MCF 10A (cell line): ENCODE data around the gene KLHDC4. TPM values are rescaled to one million over a fixed set of nuclear protein-coding genes. Genes with fewer than 3 reads are reported as not detected.

ENCODE experiments used
- BruUV-seq: library from RNA; stranded (reverse); fragments of 400-500 nt; replicated peaks from 2 replicates; lab custom pipeline; 2021; lab: Mats Ljungman, UMichigan
- CTCF ChIA-PET: fragments of 300-600 bp; sonication (Branson Sonifier 250); formaldehyde crosslinking; extraction: SDS; loops from one replicate; lab custom pipeline; 2021; ENCODE audit warnings: antibody characterized with exemption, inconsistent platforms; lab: Yijun Ruan, JAX
- POLR2A ChIA-PET: fragments of 300-600, 350-650 bp; sonication (Branson Sonifier 250); formaldehyde crosslinking; extraction: SDS; loops from one replicate; lab custom pipeline; 2020; ENCODE audit warnings: antibody characterized with exemption, inconsistent platforms; lab: Yijun Ruan, JAX
- DNase-seq: peaks from one replicate; pipeline ENCODE4 v3.0.0-alpha.2; 2018; ENCODE audit not compliant: unreplicated experiment
- H3K27ac Mint-ChIP-seq: one replicate; pipeline ENCODE4 v1.8.0; 2022; ENCODE audit warnings: mild to moderate bottlenecking, low read depth, mixed read lengths; ENCODE audit not compliant: unreplicated experiment
- H3K27me3 Mint-ChIP-seq: one replicate; pipeline ENCODE4 v1.8.0; 2022; ENCODE audit warnings: mixed read lengths; ENCODE audit not compliant: insufficient read depth, unreplicated experiment
- H3K36me3 Mint-ChIP-seq: one replicate; pipeline ENCODE4 v1.8.0; 2022; ENCODE audit warnings: mild to moderate bottlenecking, moderate library complexity, mixed read lengths; ENCODE audit not compliant: insufficient read depth, unreplicated experiment
- H3K4me1 Mint-ChIP-seq: one replicate; pipeline ENCODE4 v1.8.0; 2022; ENCODE audit warnings: mixed read lengths; ENCODE audit not compliant: insufficient read depth, unreplicated experiment
- H3K4me3 Mint-ChIP-seq: one replicate; pipeline ENCODE4 v1.8.0; 2022; ENCODE audit warnings: mild to moderate bottlenecking, moderate library complexity, mixed read lengths; ENCODE audit not compliant: unreplicated experiment
- H3K9me3 Mint-ChIP-seq: one replicate; pipeline ENCODE4 v1.8.0; 2022; ENCODE audit warnings: mixed read lengths; ENCODE audit not compliant: unreplicated experiment
- CTCF ChIP-seq: fragments of 200-600 bp; IDR thresholded peaks from one replicate; pipeline ENCODE4 v1.8.0; 2022; ENCODE audit warnings: antibody characterized with exemption, mild to moderate bottlenecking; ENCODE audit not compliant: unreplicated experiment
- intact Hi-C: fragments of 100-400 bp; cut with micrococcal nuclease; formaldehyde crosslinking; loops from 2 replicates; pipeline ENCODE4 v1.14.1; 2022
- total RNA-seq: library from RNA; stranded (reverse); gene quantifications from 2 replicates; pipeline ENCODE4 v1.2.3, GENCODE V29; 2022

KLHDC4 gene
- total RNA-seq, 1 experiment from 2014 or later, result 106 TPM

- H3K27me3 Mint-ChIP-seq, result no peaks in the 10 kb centered on the region
- no peak overlapping the region for H3K27ac Mint-ChIP-seq
- DNase-seq, result no peak
- CTCF ChIA-PET, result interaction anchor here (1.0 kb wide), 1 partner anchor 33 kb away, joined by 3 read pairs; no protein-coding TSS in a partner anchor
- H3K36me3 Mint-ChIP-seq, result peaks cover 32% of the 10 kb centered on the region
- intact Hi-C loops, result no loop called here
- H3K4me3 Mint-ChIP-seq, result no peak overlapping the region
- no peaks in the 10 kb centered on the region for H3K9me3 Mint-ChIP-seq
- no TSS peak for BruUV-seq
- no peak for TF ChIP-seq CTCF
- peaks cover 6% of the 10 kb centered on the region for H3K4me1 Mint-ChIP-seq
- POLR2A ChIA-PET, result no interaction called here
Measured at GRCh38 chr16:87736008-87736382, 29.8 kb downstream of the KLHDC4 start.

DNA sequence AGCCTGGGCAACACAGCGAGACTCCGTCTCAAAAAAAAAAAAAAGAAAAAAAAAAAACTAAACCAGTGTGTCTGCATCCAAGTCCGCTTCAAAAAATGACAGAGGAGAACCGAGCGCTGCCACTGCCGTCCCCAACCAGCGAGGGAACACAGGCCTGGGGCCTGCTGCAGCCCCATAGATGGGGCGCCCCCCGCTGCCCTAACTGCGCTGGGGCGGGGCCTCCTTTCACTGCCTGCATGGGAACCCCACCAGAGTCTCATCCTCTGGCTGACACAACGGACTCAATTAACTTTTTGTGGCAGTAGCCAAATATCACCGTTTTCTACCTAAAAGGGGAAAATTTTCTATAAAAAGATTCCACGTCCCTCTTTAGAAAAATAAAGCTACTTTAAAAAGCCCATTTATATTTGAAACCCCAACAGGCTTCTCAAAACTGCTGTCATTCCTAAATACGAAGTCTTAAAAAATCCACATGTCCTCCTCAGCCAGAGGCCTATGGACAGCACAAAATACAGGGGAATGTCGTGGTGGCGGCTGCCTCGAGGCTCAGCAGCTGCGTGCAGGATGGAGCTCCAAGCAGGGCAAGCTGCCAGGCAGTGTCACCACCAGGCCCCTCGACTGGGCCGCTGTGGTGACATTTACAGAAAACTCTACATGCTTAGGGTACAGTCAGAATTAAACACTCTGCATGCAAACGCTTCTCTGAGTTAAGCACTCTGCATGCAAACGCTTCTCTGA, 30.3 kb downstream of the KLHDC4 start:
- H3K4me1 Mint-ChIP-seq, result peaks cover under 1% of the 10 kb centered on the region

DNA sequence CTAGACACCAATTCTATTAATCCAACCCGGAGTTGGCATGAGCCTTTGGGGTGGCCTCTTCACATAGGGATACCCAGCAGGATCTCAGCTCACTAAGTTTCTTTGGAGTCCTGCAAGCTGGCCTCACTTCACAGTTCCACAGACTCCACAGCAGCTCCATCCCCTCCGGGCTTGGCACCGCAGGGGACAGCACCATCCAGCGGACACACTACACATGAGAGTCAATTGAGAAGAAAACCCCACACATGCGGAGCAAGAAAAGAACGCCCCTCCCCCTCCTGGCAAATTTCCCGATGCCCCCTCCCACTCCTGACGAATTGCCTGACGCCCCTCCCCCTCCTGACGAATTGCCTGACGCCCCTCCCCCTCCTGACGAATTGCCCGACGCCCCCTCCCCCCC, 31.1 kb downstream of the KLHDC4 start:
- H3K27ac Mint-ChIP-seq, result no peak overlapping the region
- no peak overlapping the region for H3K4me3 Mint-ChIP-seq
- no peaks in the 10 kb centered on the region for H3K4me1 Mint-ChIP-seq
- intact Hi-C loops, result no loop called here
- no peaks in the 10 kb centered on the region for H3K9me3 Mint-ChIP-seq
- no peak for TF ChIP-seq CTCF
- ChIA-PET CTCF (interaction anchor here (0.8 kb wide), 1 partner anchor 34 kb away, joined by 3 read pairs; no protein-coding TSS in a partner anchor), POLR2A (no interaction called here)
- no peaks in the 10 kb centered on the region for H3K27me3 Mint-ChIP-seq
- BruUV-seq, result no TSS peak
- peaks cover 41% of the 10 kb centered on the region for H3K36me3 Mint-ChIP-seq
- no peak for DNase-seq

More for the DNA sequence above, 30.3 kb downstream of the KLHDC4 start:
- intact Hi-C loops, result no loop called here
- no peak overlapping the region for H3K4me3 Mint-ChIP-seq
- H3K9me3 Mint-ChIP-seq, result no peaks in the 10 kb centered on the region
- no peak for TF ChIP-seq CTCF
- H3K36me3 Mint-ChIP-seq, result peaks cover 33% of the 10 kb centered on the region
- no peak for DNase-seq
- no peaks in the 10 kb centered on the region for H3K27me3 Mint-ChIP-seq
- no peak overlapping the region for H3K27ac Mint-ChIP-seq
- no TSS peak for BruUV-seq
- ChIA-PET CTCF (interaction anchor here (1.0 kb wide), 1 partner anchor 34 kb away, joined by 3 read pairs; no protein-coding TSS in a partner anchor), POLR2A (no interaction called here)

DNA sequence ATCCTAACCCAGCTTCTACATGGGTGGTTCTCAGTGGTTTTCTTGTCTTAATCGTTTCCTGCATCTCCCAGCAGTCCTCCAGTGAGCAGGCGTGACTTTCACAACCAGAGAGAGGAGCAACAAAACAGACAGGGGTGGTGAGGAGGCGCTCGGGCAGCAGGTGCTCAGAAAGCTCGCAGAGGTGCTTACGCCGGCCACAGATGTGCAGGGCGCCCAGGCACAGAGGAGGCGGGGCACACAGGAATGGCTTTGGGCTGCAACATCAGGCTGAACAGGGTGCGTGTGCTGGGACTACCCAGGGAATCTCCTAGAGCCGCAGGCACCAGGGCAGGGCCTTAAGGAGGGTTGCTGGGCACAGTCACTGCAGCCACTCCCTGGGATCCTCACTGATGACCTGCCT, 32.6 kb downstream of the KLHDC4 start:
- Mint-ChIP-seq H3K36me3 (peaks cover 53% of the 10 kb centered on the region), H3K27me3 (no peaks in the 10 kb centered on the region), H3K27ac (no peak overlapping the region), H3K9me3 (no peaks in the 10 kb centered on the region), H3K4me3 (no peak overlapping the region), H3K4me1 (no peaks in the 10 kb centered on the region)
- no peak for DNase-seq
- intact Hi-C loops, result no loop called here
- TF ChIP-seq CTCF, result no peak
- BruUV-seq, result no TSS peak
- POLR2A ChIA-PET, result interaction anchor here (0.6 kb wide), 1 partner anchor 10 kb away, joined by 3 read pairs; no protein-coding TSS in a partner anchor
- CTCF ChIA-PET, result no interaction called here
